GM12892 (cell line): ENCODE results near the gene SCYGR3.

Source experiments
- POLR2A ChIP-seq: IDR thresholded peaks from 2 replicates; pipeline ENCODE4 v1.6.1; 2011; ENCODE audit warnings: low read depth, low read length, control low read depth
- POLR2AphosphoS5 ChIP-seq: IDR thresholded peaks from 2 replicates; pipeline ENCODE4 v1.6.1; 2011; ENCODE audit warnings: low read depth, low read length, control low read depth
- TAF1 ChIP-seq: IDR thresholded peaks from 2 replicates; pipeline ENCODE4 v1.6.1; 2011; ENCODE audit warnings: low read depth, mild to moderate bottlenecking, control low read depth, low read length, borderline replicate concordance

DNA sequence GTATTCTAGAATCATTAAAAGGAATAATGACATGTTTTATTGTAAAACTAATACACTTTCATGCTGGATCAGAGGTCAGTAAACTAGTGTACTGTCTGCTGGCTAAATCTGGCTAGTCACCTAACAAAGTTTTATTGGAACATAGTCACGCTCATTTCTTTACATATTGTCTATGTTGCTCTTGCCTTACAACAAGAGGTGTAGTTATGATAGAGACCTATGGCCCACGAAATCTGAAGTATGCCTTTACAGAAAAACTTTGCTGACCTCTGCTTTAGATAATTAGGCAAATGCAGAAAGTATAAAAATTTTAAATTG, 45.8 kb downstream of the SCYGR3 start:
- TF ChIP-seq POLR2A (no peak), TAF1 (no peak), POLR2AphosphoS5 (no peak)
